Body of pancreas (tissue), 4 donors: Measurements from ENCODE around the gene ST3GAL5. TPM values are rescaled to one million over a fixed set of nuclear protein-coding genes. Genes with fewer than 3 reads are reported as not detected.

Experiments
- ATAC-seq: fragments of 150-250 bp; one replicate; pipeline ENCODE4 v1.9.1; 2016
- DNase-seq, 4 donors: peaks; one replicate each; pipeline ENCODE4 v3.0.0-alpha.2; 2019
- H3K27ac ChIP-seq, 4 donors: fragments of 200-600 bp; sonication (generic); 1 replicate in 3 of 4; 2 replicates in 1 of 4; pipeline versions ENCODE4 v1.5.1 to v1.6.1; 2016 to 2019; ENCODE audit warnings: mild to moderate bottlenecking in 1 of 4, mixed read lengths in 1 of 4, moderate library complexity in 1 of 4
- H3K27me3 ChIP-seq, 2 donors: fragments of 200-600 bp; sonication (generic); one replicate each; pipeline ENCODE4 v1.6.0; 2016; ENCODE audit warnings: mild to moderate bottlenecking in 1 of 2
- H3K36me3 ChIP-seq, 2 donors: fragments of 200-600 bp; sonication (generic); replicated peaks in 1 of 2; 2 replicates each; pipeline ENCODE4 v1.5.1; 2016; ENCODE audit warnings: low read depth in 2 of 2; ENCODE audit not compliant: insufficient read depth in 1 of 2
- H3K4me1 ChIP-seq: fragments of 200-600 bp; sonication (generic); one replicate; pipeline ENCODE4 v1.6.0; 2016
- H3K4me3 ChIP-seq, 2 donors: fragments of 200-600 bp; sonication (generic); 1 replicate in 1 of 2; 2 replicates in 1 of 2; pipeline ENCODE4 v1.5.1; 2016 to 2019
- H3K9me3 ChIP-seq, 3 donors: fragments of 200-600 bp; sonication (generic); 1 replicate in 2 of 3; 2 replicates in 1 of 3; pipeline ENCODE4 v1.5.1; 2016
- POLR2A ChIP-seq, 3 donors: fragments of 450-650 bp; IDR thresholded peaks; one replicate each; pipeline ENCODE4 v1.6.1; 2016; ENCODE audit warnings: antibody characterized with exemption in 3 of 3, mild to moderate bottlenecking in 2 of 3
- WGBS, 2 donors: methylation state at CpG; one replicate each; pipeline ENCODE4 v1.1.5; 2017; 5-methylcytosine and 5-hydroxymethylcytosine counted together
- intact Hi-C: fragments of 100-400 bp; cut with DNase I; formaldehyde crosslinking; loops from one replicate; pipeline ENCODE4 v1.15.1; 2023
- total RNA-seq, 2 donors: library from RNA; depleted of rRNA; stranded (reverse); fragments of >200 nt; gene quantifications; one replicate each; pipeline ENCODE4 v1.1.0, GENCODE V29; 2016
- TF ChIP-seq, protein P1 (sequence below), 7 experiments: fragments of 450-650 bp in 4 of 7; fragments of 200-600 bp in 3 of 7; sonication (generic) in 3 of 7; IDR thresholded peaks; one replicate each; pipeline ENCODE4 v1.5.1; 2016 to 2019; ENCODE audit warnings: antibody characterized with exemption in 7 of 7

Gene ST3GAL5
- 10 to 100 TPM in 1 of 2 donors, 1 to 10 TPM in 1; 8.6 to 18.8 TPM for total RNA-seq

- intact Hi-C loops, result loop anchor here (10.0 kb wide), 2 partner anchors 54 to 186 kb away; no protein-coding TSS in a partner anchor
- TF ChIP-seq, protein P1, sequence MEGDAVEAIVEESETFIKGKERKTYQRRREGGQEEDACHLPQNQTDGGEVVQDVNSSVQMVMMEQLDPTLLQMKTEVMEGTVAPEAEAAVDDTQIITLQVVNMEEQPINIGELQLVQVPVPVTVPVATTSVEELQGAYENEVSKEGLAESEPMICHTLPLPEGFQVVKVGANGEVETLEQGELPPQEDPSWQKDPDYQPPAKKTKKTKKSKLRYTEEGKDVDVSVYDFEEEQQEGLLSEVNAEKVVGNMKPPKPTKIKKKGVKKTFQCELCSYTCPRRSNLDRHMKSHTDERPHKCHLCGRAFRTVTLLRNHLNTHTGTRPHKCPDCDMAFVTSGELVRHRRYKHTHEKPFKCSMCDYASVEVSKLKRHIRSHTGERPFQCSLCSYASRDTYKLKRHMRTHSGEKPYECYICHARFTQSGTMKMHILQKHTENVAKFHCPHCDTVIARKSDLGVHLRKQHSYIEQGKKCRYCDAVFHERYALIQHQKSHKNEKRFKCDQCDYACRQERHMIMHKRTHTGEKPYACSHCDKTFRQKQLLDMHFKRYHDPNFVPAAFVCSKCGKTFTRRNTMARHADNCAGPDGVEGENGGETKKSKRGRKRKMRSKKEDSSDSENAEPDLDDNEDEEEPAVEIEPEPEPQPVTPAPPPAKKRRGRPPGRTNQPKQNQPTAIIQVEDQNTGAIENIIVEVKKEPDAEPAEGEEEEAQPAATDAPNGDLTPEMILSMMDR (IDR thresholded peaks at IDR 0.05), result peak; percentile 27 to 83 (median 80)
- TF ChIP-seq POLR2A (IDR thresholded peaks at IDR 0.05), result peak; percentile 35 to 84 (median 80)
- 0% methylated on average over 42 to 57 of the region's 94 CpGs for WGBS, 2 donors
- Histone ChIP-seq H3K9me3 (no peaks in the 10 kb centered on the region), H3K36me3 (no peaks in the 10 kb centered on the region), H3K4me1 (peaks cover 26% of the 10 kb centered on the region), H3K4me3 (peak within 1 kb of the TSS; percentile 53 to 57), H3K27ac (peak within 1 kb of the TSS; percentile 43 to 81 (median 78)), H3K27me3 (no peaks in the 10 kb centered on the region)
- ATAC-seq (peak; percentile 86), DNase-seq (peak; percentile 87 to 93 (median 89))
Observed at GRCh38 chr2:85888684-85889626, at the start of gene ST3GAL5. TSS of gene ST3GAL5 (minus strand) at chr2:85888990. CDS start at chr2:85888905, 85 bp downstream.

GRCh38 chr2:85938456-85938855 is 49.7 kb upstream of the ST3GAL5 start:
- intact Hi-C loops, result no loop called here
- WGBS, 2 donors, result 80 to 93% methylated on average over 2 of the region's 2 CpGs

DNA sequence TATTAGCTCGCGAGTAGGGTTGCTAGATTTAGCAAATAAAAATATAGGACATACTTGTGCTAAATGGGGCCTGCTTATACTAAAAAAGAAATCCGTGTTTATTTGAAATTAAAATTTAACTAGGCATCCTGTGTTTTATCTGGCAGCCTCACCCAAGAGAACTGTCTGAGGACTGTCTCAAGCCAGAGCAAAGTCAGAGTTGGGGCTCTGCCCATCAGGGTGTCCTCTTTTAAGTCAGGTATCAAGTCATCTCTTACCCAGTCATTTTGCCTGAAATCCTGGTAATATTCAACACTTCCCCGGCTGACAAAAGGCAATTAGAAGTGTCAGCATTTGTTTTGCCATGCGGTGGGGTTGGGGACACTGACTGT is 48.3 kb upstream of the ST3GAL5 start:
- TF ChIP-seq, protein P1 (IDR thresholded peaks at IDR 0.05), result no peak
- no peak for TF ChIP-seq POLR2A (IDR thresholded peaks at IDR 0.05)
- Histone ChIP-seq H3K4me3 (no peak overlapping the region), H3K27ac (no peak overlapping the region), H3K9me3 (no peaks in the 10 kb centered on the region), H3K4me1 (no peaks in the 10 kb centered on the region), H3K27me3 (no peaks in the 10 kb centered on the region), H3K36me3 (no peaks in the 10 kb centered on the region)
- intact Hi-C loops, result no loop called here
- ATAC-seq (no peak), DNase-seq (no peak)
- WGBS, 2 donors, result 67 to 78% methylated on average over 5 of the region's 5 CpGs

More at GRCh38 chr2:85938456-85938855, 49.7 kb upstream of the ST3GAL5 start:
- Histone ChIP-seq H3K4me1 (no peaks in the 10 kb centered on the region), H3K27me3 (no peaks in the 10 kb centered on the region), H3K9me3 (no peaks in the 10 kb centered on the region), H3K36me3 (no peaks in the 10 kb centered on the region), H3K27ac (no peak overlapping the region), H3K4me3 (no peak overlapping the region)
- TF ChIP-seq POLR2A (IDR thresholded peaks at IDR 0.05), result no peak
- TF ChIP-seq, protein P1 (IDR thresholded peaks at IDR 0.05), result no peak
- ATAC-seq (no peak), DNase-seq (no peak)

- WGBS, 2 donors, result 86 to 93% methylated on average over 13 to 22 of the region's 22 CpGs
- TF ChIP-seq POLR2A (IDR thresholded peaks at IDR 0.05), result no peak
- TF ChIP-seq, protein P1 (IDR thresholded peaks at IDR 0.05), result no peak
- ATAC-seq, result peak; percentile 9
- no peaks in the 10 kb centered on the region for H3K36me3 ChIP-seq
- intact Hi-C loops, result no loop called here
- no peak overlapping the region for H3K4me3 ChIP-seq
- DNase-seq, result no peak
- no peaks in the 10 kb centered on the region for H3K27me3 ChIP-seq
- H3K9me3 ChIP-seq, result no peaks in the 10 kb centered on the region
- H3K4me1 ChIP-seq, result no peaks in the 10 kb centered on the region
- H3K27ac ChIP-seq, result no peak overlapping the region
Observed at GRCh38 chr2:85936421-85937068, 47.8 kb upstream of the ST3GAL5 start.
